ENCODE measurements around the gene NUMB.

NUMB gene

GRCh38 chr14:73234586-73235394 is 223.6 kb downstream of the NUMB start:
- Histone ChIP-seq H3K9me3 (no peaks in the 10 kb centered on the region), H3K4me2 (0 out of 2 replicates have a peak overlapping the region, but pooled peaks have one; percentile 25), H3K27me3 (peaks cover 78% of the 10 kb centered on the region), H3K36me3 (no peaks in the 10 kb centered on the region), H3K4me1 (peaks cover 36% of the 10 kb centered on the region), H3K9ac (no peak overlapping the region), H3K4me3 (no peak overlapping the region), H4K20me1 (peaks cover 47% of the 10 kb centered on the region), H3K27ac (no peak overlapping the region)
- TF ChIP-seq Cebpa-rat (IDR thresholded peaks at IDR 0.05): no peak

- TF ChIP-seq Cebpa-rat (IDR thresholded peaks at IDR 0.05): no peak
- Histone ChIP-seq H3K4me2 (no peak overlapping the region), H3K4me1 (peaks cover 30% of the 10 kb centered on the region), H3K27ac (no peak overlapping the region), H3K4me3 (no peak overlapping the region), H3K9ac (no peak overlapping the region), H3K27me3 (peaks cover 70% of the 10 kb centered on the region), H4K20me1 (peaks cover 39% of the 10 kb centered on the region), H3K9me3 (no peaks in the 10 kb centered on the region), H3K36me3 (no peaks in the 10 kb centered on the region)
Observed at GRCh38 chr14:73234029-73234428, 224.3 kb downstream of the NUMB start.

- Histone ChIP-seq H3K4me2 (no peak overlapping the region), H3K36me3 (no peaks in the 10 kb centered on the region), H3K27ac (no peak overlapping the region), H4K20me1 (peaks cover 34% of the 10 kb centered on the region), H3K27me3 (peaks cover 65% of the 10 kb centered on the region), H3K9ac (no peak overlapping the region), H3K4me1 (peaks cover 30% of the 10 kb centered on the region), H3K9me3 (no peaks in the 10 kb centered on the region), H3K4me3 (no peak overlapping the region)
- no peak for TF ChIP-seq Cebpa-rat (IDR thresholded peaks at IDR 0.05)
Observed at GRCh38 chr14:73233564-73233963, 224.8 kb downstream of the NUMB start.

GRCh38 chr14:73232984-73233383 is 225.4 kb downstream of the NUMB start:
- Histone ChIP-seq H3K9ac (no peak overlapping the region), H3K27ac (no peak overlapping the region), H3K27me3 (peaks cover 59% of the 10 kb centered on the region), H3K36me3 (no peaks in the 10 kb centered on the region), H3K9me3 (no peaks in the 10 kb centered on the region), H3K4me2 (no peak overlapping the region), H3K4me3 (no peak overlapping the region), H4K20me1 (peaks cover 29% of the 10 kb centered on the region), H3K4me1 (peaks cover 25% of the 10 kb centered on the region)
- no peak for TF ChIP-seq Cebpa-rat (IDR thresholded peaks at IDR 0.05)

- H3K9me3 ChIP-seq: no peaks in the 10 kb centered on the region
- H3K9ac ChIP-seq: no peak overlapping the region; the same call in 1 of the 2 replicates
- peaks cover 21% of the 10 kb centered on the region for H4K20me1 ChIP-seq
- H3K27ac ChIP-seq: no peak overlapping the region
- 0 out of 2 replicates have a peak, but pooled peaks cover 2% of the 10 kb centered on the region for H3K36me3 ChIP-seq
- no peak overlapping the region for H3K4me3 ChIP-seq
- H3K4me2 ChIP-seq: no peak overlapping the region
- peaks cover 17% of the 10 kb centered on the region for H3K4me1 ChIP-seq
- TF ChIP-seq Cebpa-rat (IDR thresholded peaks at IDR 0.05): no peak
- H3K27me3 ChIP-seq: peaks cover 52% of the 10 kb centered on the region
Observed at GRCh38 chr14:73231981-73232851, 226.1 kb downstream of the NUMB start.

GRCh38 chr14:73230051-73230450 is 228.3 kb downstream of the NUMB start:
- TF ChIP-seq Cebpa-rat (IDR thresholded peaks at IDR 0.05): no peak
- peaks cover 30% of the 10 kb centered on the region for H3K27me3 ChIP-seq

GRCh38 chr14:73227812-73228781 is 230.2 kb downstream of the NUMB start:
- peaks cover 11% of the 10 kb centered on the region for H3K27me3 ChIP-seq
- H3K4me1 ChIP-seq: no peaks in the 10 kb centered on the region
- no peak overlapping the region for H3K27ac ChIP-seq
- H3K4me3 ChIP-seq: no peak overlapping the region
- no peak overlapping the region for H3K9ac ChIP-seq
- TF ChIP-seq Cebpa-rat (IDR thresholded peaks at IDR 0.05): no peak
- no peaks in the 10 kb centered on the region for H4K20me1 ChIP-seq
- peaks cover 19% of the 10 kb centered on the region for H3K36me3 ChIP-seq
- H3K9me3 ChIP-seq: no peaks in the 10 kb centered on the region
- H3K4me2 ChIP-seq: no peak overlapping the region

More at GRCh38 chr14:73230051-73230450, 228.3 kb downstream of the NUMB start:
- no peak overlapping the region for H3K27ac ChIP-seq
- H4K20me1 ChIP-seq: peaks cover under 1% of the 10 kb centered on the region; the same call in 1 of the 2 replicates
- no peaks in the 10 kb centered on the region for H3K9me3 ChIP-seq
- H3K4me3 ChIP-seq: no peak overlapping the region
- no peak overlapping the region for H3K4me2 ChIP-seq
- H3K4me1 ChIP-seq: no peaks in the 10 kb centered on the region
- peaks cover 14% of the 10 kb centered on the region; the same call in 1 of the 2 replicates for H3K36me3 ChIP-seq
- H3K9ac ChIP-seq: no peak overlapping the region

- no peak overlapping the region for H3K27ac ChIP-seq
- no peak overlapping the region for H3K4me3 ChIP-seq
- no peak overlapping the region for H3K4me2 ChIP-seq
- no peaks in the 10 kb centered on the region for H3K9me3 ChIP-seq
- no peaks in the 10 kb centered on the region for H4K20me1 ChIP-seq
- no peaks in the 10 kb centered on the region for H3K4me1 ChIP-seq
- H3K9ac ChIP-seq: no peak overlapping the region
- TF ChIP-seq Cebpa-rat (IDR thresholded peaks at IDR 0.05): no peak
- H3K36me3 ChIP-seq: peaks cover 45% of the 10 kb centered on the region
- H3K27me3 ChIP-seq: no peaks in the 10 kb centered on the region
Observed at GRCh38 chr14:73225496-73225895, 232.8 kb downstream of the NUMB start.

All from BLaER1 (cell line).